Left lobe of liver (tissue), 2 donors: ENCODE measurements around the gene PIGR. TPM values are rescaled to one million over a fixed set of nuclear protein-coding genes. Genes with fewer than 3 reads are reported as not detected.

Experiments used
- ATAC-seq: fragments of 200-7000 bp; cut with Tn5 transposase; one replicate; pipeline ENCODE4 v1.9.1; 2020; ENCODE audit warnings: mild to moderate bottlenecking, moderate library complexity
- DNase-seq: peaks from one replicate; pipeline ENCODE4 v3.0.0-alpha.2; 2020; ENCODE audit warnings: low spot score
- total RNA-seq: library from RNA; stranded (reverse); gene quantifications from one replicate; pipeline ENCODE4 v1.2.1, GENCODE V29; 2021
- donor health status: DM: no; HTN: no; CAD: no; lungs with moderate emphysema.
- donor health status: DM: no; HTN: yes; CAD: no.

Gene PIGR
- total RNA-seq, 1 donor from 2014 or later, result 23.3 TPM

- no peak for ATAC-seq
- DNase-seq, result no peak
These were observed 52.9 kb downstream of the PIGR start for GRCh38 chr1:206893380-206893779.

GRCh38 chr1:206892351-206892984, 53.8 kb downstream of the PIGR start:
- ATAC-seq (no peak), DNase-seq (no peak)

- ATAC-seq, result no peak
- DNase-seq, result no peak
These were observed 54.9 kb downstream of the PIGR start for GRCh38 chr1:206891412-206891811.

- ATAC-seq (peak; percentile 92), DNase-seq (no peak)
These were observed 55.9 kb downstream of the PIGR start for GRCh38 chr1:206890125-206891060.

GRCh38 chr1:206887701-206888100, 58.6 kb downstream of the PIGR start:
- no peak for ATAC-seq
- DNase-seq, result no peak

- ATAC-seq (no peak), DNase-seq (no peak)
These were observed 59.4 kb downstream of the PIGR start for GRCh38 chr1:206886831-206887230.

GRCh38 chr1:206885341-206886060, 60.8 kb downstream of the PIGR start:
- no peak for DNase-seq
- no peak for ATAC-seq

GRCh38 chr1:206883876-206884275, 62.4 kb downstream of the PIGR start:
- DNase-seq, result no peak
- ATAC-seq, result no peak

- ATAC-seq, result no peak
- no peak for DNase-seq
These were observed 63.1 kb downstream of the PIGR start for GRCh38 chr1:206883160-206883559.

- no peak for DNase-seq
- no peak for ATAC-seq
These were observed 63.7 kb downstream of the PIGR start for GRCh38 chr1:206882555-206882954.

- ATAC-seq, result no peak
- DNase-seq, result no peak
These were observed 66.0 kb downstream of the PIGR start for GRCh38 chr1:206880314-206880713.

Other genes starting within 250 kb of the PIGR start
- gene IL19, start 175.7 kb downstream of the PIGR start, total RNA-seq, result not detected
- gene IL10, start 174.0 kb downstream of the PIGR start, total RNA-seq, result 0.18 TPM
- not detected for gene IL20, start 80.8 kb downstream of the PIGR start, total RNA-seq
- not detected for gene IL24, start 49.0 kb downstream of the PIGR start, total RNA-seq
- 1.3 TPM for gene FCMR, start 24.5 kb downstream of the PIGR start, total RNA-seq
- 0.60 TPM for gene FCAMR, start 24.0 kb upstream of the PIGR start, total RNA-seq
- gene C1orf116, start 86.3 kb upstream of the PIGR start, total RNA-seq, result 0.55 TPM
- gene YOD1, start 104.7 kb upstream of the PIGR start, total RNA-seq, result 3.0 TPM
- gene PFKFB2, start 106.8 kb upstream of the PIGR start, total RNA-seq, result 4.1 TPM
- 223 TPM for gene C4BPB, start 142.4 kb upstream of the PIGR start, total RNA-seq
- 792 TPM for gene C4BPA, start 157.8 kb upstream of the PIGR start, total RNA-seq